Fibroblast of mammary gland (primary cell): Measurements from ENCODE around the gene EHBP1.

Experiments used
- DNase-seq: peaks from one replicate; pipeline ENCODE4 v3.0.0-alpha.2; 2010; ENCODE audit warnings: low read depth
- H3K4me3 ChIP-seq: 2 replicates; pipeline ENCODE4 v1.5.1; 2011; ENCODE audit warnings: low read depth, mild to moderate bottlenecking, low read length, moderate library complexity; ENCODE audit not compliant: control insufficient read depth
- CTCF ChIP-seq: conservative IDR thresholded peaks from 2 replicates; pipeline ENCODE4 v1.5.1; 2011; ENCODE audit warnings: low read depth, low read length, inconsistent platforms; ENCODE audit not compliant: control insufficient read depth, insufficient read depth

EHBP1 gene

GRCh38 chr2:62999905-63000304 is 294.4 kb downstream of the EHBP1 start:
- no peak overlapping the region for H3K4me3 ChIP-seq
- peak; percentile 21 for DNase-seq
- TF ChIP-seq CTCF: no peak

GRCh38 chr2:63000801-63001200 is 295.3 kb downstream of the EHBP1 start:
- H3K4me3 ChIP-seq: no peak overlapping the region
- DNase-seq: peak; percentile 24
- no peak for TF ChIP-seq CTCF

GRCh38 chr2:63001576-63001975 is 296.1 kb downstream of the EHBP1 start:
- TF ChIP-seq CTCF: no peak
- DNase-seq: no peak

GRCh38 chr2:63003351-63003750 is 297.8 kb downstream of the EHBP1 start:
- H3K4me3 ChIP-seq: no peak overlapping the region
- TF ChIP-seq CTCF: no peak
- DNase-seq: no peak

More at GRCh38 chr2:63001576-63001975, 296.1 kb downstream of the EHBP1 start:
- H3K4me3 ChIP-seq: no peak overlapping the region

- no peak overlapping the region for H3K4me3 ChIP-seq
- TF ChIP-seq CTCF: no peak
- DNase-seq: no peak
Observed at GRCh38 chr2:63007813-63008458, 302.4 kb downstream of the EHBP1 start.

- DNase-seq: no peak
- no peak for TF ChIP-seq CTCF
- H3K4me3 ChIP-seq: no peak overlapping the region
Observed at GRCh38 chr2:63008838-63009237, 303.3 kb downstream of the EHBP1 start.

GRCh38 chr2:63009490-63009889 is 304.0 kb downstream of the EHBP1 start:
- no peak for DNase-seq
- H3K4me3 ChIP-seq: no peak overlapping the region
- TF ChIP-seq CTCF: no peak
